GM23248 (cell line): ENCODE data around the gene THBS2. TPM values are rescaled to one million over a fixed set of nuclear protein-coding genes. Genes with fewer than 3 reads are reported as not detected.

Experiments used
- DNase-seq: peaks from one replicate; pipeline ENCODE4 v3.0.0-alpha.2; 2015
- H2AFZ ChIP-seq: fragments of 200-600 bp; sonication (generic); 2 replicates; pipeline ENCODE4 v1.6.1; 2016; ENCODE audit warnings: antibody characterized with exemption
- H3F3A ChIP-seq: fragments of 200-600 bp; sonication (generic); 2 replicates; pipeline ENCODE4 v1.6.1; 2016; ENCODE audit warnings: mild to moderate bottlenecking, antibody characterized with exemption, mixed run types; ENCODE audit not compliant: insufficient read depth
- H3K27ac ChIP-seq: fragments of 200-600 bp; sonication (generic); 2 replicates; pipeline ENCODE4 v1.5.1; 2016; ENCODE audit warnings: mild to moderate bottlenecking
- H3K27me3 ChIP-seq: fragments of 200-600 bp; sonication (generic); replicated peaks from 2 replicates; pipeline ENCODE4 v1.6.1; 2016; ENCODE audit warnings: mild to moderate bottlenecking; ENCODE audit not compliant: insufficient read depth
- H3K36me3 ChIP-seq: fragments of 200-600 bp; sonication (generic); 2 replicates; pipeline ENCODE4 v1.6.1; 2016; ENCODE audit warnings: low read depth, mild to moderate bottlenecking
- H3K4me1 ChIP-seq: fragments of 200-600 bp; sonication (generic); 2 replicates; pipeline ENCODE4 v1.6.1; 2016; ENCODE audit warnings: mild to moderate bottlenecking; ENCODE audit not compliant: insufficient read depth
- H3K4me2 ChIP-seq: fragments of 200-600 bp; sonication (generic); one replicate; pipeline ENCODE4 v1.6.1; 2016; ENCODE audit warnings: mild to moderate bottlenecking; ENCODE audit not compliant: unreplicated experiment
- H3K4me3 ChIP-seq: fragments of 200-600 bp; sonication (generic); 2 replicates; pipeline ENCODE4 v1.5.1; 2016; ENCODE audit warnings: mild to moderate bottlenecking
- H3K79me2 ChIP-seq: fragments of 200-600 bp; sonication (generic); 2 replicates; pipeline ENCODE4 v1.6.1; 2016; ENCODE audit warnings: mild to moderate bottlenecking; ENCODE audit not compliant: insufficient read depth
- H3K9ac ChIP-seq: fragments of 200-600 bp; sonication (generic); 2 replicates; pipeline ENCODE4 v1.6.1; 2016; ENCODE audit warnings: mild to moderate bottlenecking
- H3K9me2 ChIP-seq: fragments of 200-600 bp; sonication (generic); 2 replicates; pipeline ENCODE4 v1.6.1; 2016; ENCODE audit warnings: mixed run types, mild to moderate bottlenecking, moderate library complexity; ENCODE audit not compliant: insufficient read depth
- H3K9me3 ChIP-seq: fragments of 200-600 bp; sonication (generic); one replicate; pipeline ENCODE4 v1.6.1; 2017; ENCODE audit warnings: low read depth
- H4K20me1 ChIP-seq: fragments of 200-600 bp; sonication (generic); 2 replicates; pipeline ENCODE4 v1.6.0; 2016; ENCODE audit not compliant: insufficient read depth
- EZH2 ChIP-seq: fragments of 200-600 bp; sonication (generic); IDR thresholded peaks from 2 replicates; pipeline ENCODE4 v1.6.1; 2018; ENCODE audit warnings: antibody characterized with exemption, mild to moderate bottlenecking; ENCODE audit not compliant: insufficient read depth, poor library complexity, severe bottlenecking
- EZH2phosphoT487 ChIP-seq: fragments of 200-600 bp; sonication (generic); IDR thresholded peaks from 2 replicates; pipeline ENCODE4 v1.6.1; 2018; ENCODE audit warnings: antibody characterized with exemption, moderate library complexity, mild to moderate bottlenecking, low read depth; ENCODE audit not compliant: insufficient read depth
- WGBS, 2 experiments: methylation state at CpG; one replicate each; pipeline ENCODE4 v1.1.6; 2015 to 2017; ENCODE audit warnings: low lambda C conversion rate in 2 of 2, low coverage in 1 of 2; ENCODE audit errors: missing lambda C conversion rate in 2 of 2; 5-methylcytosine and 5-hydroxymethylcytosine counted together
- in situ Hi-C: fragments of 300-500 bp; cut with MboI; formaldehyde crosslinking; loops from 2 replicates; pipeline ENCODE4 v1.15.0; 2020
- polyA plus RNA-seq: library from polyadenylated mRNA; unstranded; fragments of >200 nt; fragmentation: Nextera tagmentation; extraction: Ambion mirVana; gene quantifications from 2 replicates; pipeline ENCODE4 v1.2.1, GENCODE V29; 2016
- total RNA-seq: library from RNA; depleted of rRNA; stranded (reverse); fragments of >200 nt; shearing (Covaris generic); gene quantifications from 2 replicates; pipeline ENCODE4 v1.2.3, GENCODE V29; 2014

The THBS2 gene
- total and polyA plus RNA-seq, 2 experiments from 2014 or later, result 77.8 to 137 TPM

DNA sequence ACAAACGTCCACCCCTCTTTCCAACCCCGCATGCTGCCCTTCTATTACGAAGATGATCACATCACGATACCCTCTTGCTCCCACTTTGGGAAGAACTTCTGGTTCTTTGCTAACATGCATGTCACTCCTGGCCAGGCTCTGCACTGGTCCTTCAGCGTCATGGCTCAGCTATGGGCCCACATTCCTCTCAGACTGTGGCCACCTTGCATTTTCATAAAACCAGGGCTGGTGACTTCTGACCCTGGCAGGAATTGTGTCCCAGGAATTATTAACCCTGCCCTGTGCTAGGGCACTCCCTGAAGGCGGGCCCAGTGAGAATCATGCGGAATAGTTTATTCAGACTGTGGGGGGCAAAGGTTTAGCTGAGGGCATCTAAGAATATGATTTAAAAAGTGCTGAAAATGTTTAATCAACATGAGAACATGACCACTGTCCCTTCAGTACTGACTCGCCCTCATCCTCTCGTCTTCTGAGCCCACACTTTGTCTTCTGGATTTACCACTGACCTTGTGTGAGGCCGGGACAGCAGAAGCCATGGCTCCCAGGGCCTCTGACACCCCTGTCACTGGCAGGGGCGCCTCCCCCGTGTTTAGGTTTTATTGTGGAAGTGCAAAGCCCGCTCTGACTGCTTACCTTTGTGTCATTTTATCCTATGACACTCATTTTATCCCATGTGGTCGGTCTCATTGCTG lies 38.1 kb upstream of the THBS2 start:
- WGBS, 2 experiments, result 75 to 80% methylated on average over 14 of the region's 14 CpGs
- H3K27me3 ChIP-seq, result no peaks in the 10 kb centered on the region
- H2AFZ ChIP-seq, result 0 out of 2 replicates have a peak overlapping the region, but pooled peaks have one; percentile 32
- in situ Hi-C loops, result no loop called here
- TF ChIP-seq EZH2phosphoT487, result no peak
- no peak for TF ChIP-seq EZH2
- no peaks in the 10 kb centered on the region for H3K79me2 ChIP-seq
- H3K4me2 ChIP-seq, result peak overlapping the region; percentile 72
- H3K4me3 ChIP-seq, result no peak overlapping the region
- H4K20me1 ChIP-seq, result no peaks in the 10 kb centered on the region
- no peaks in the 10 kb centered on the region for H3K9me2 ChIP-seq
- H3K36me3 ChIP-seq, result no peaks in the 10 kb centered on the region
- H3K9ac ChIP-seq, result peak overlapping the region; percentile 50; the same call in 1 of the 2 replicates
- H3K27ac ChIP-seq, result peak overlapping the region; percentile 77
- H3F3A ChIP-seq, result peaks cover 47% of the 10 kb centered on the region
- no peaks in the 10 kb centered on the region for H3K9me3 ChIP-seq
- peaks cover 40% of the 10 kb centered on the region for H3K4me1 ChIP-seq
- DNase-seq, result peak; percentile 36

DNA sequence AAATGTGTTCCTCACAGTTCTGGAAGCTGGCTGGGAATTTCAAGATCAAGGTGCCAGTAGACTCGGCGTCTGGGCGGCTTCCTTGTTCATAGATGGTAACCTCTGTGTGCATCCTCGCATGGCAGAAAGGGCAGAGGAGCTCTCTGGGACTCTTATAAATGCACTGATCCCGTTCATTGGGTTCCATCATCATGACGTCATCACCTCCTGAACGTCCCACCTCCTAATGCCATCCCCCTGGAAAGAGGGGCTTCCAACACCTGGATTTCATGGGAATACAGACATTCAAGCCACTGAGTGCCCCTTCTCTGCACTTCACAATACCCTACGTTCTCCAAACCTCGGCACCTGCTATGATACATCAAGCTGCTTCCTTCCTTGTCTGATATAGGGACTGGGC lies 37.5 kb upstream of the THBS2 start:
- Histone ChIP-seq H3K27me3 (no peaks in the 10 kb centered on the region), H3K27ac (no peak overlapping the region), H3K9me3 (no peaks in the 10 kb centered on the region), H3K9ac (no peak overlapping the region), H3K36me3 (no peaks in the 10 kb centered on the region), H3K9me2 (no peaks in the 10 kb centered on the region), H3K4me2 (no peak overlapping the region), H3K4me3 (no peak overlapping the region), H2AFZ (no peak overlapping the region), H3K79me2 (no peaks in the 10 kb centered on the region), H3F3A (peaks cover 47% of the 10 kb centered on the region), H4K20me1 (no peaks in the 10 kb centered on the region), H3K4me1 (peaks cover 40% of the 10 kb centered on the region)
- in situ Hi-C loops, result no loop called here
- no peak for DNase-seq
- WGBS, 2 experiments, result 97 to 98% methylated on average over 9 of the region's 9 CpGs
- TF ChIP-seq EZH2 (no peak), EZH2phosphoT487 (no peak)

GRCh38 chr6:169289619-169290339 lies 36.1 kb upstream of the THBS2 start:
- Histone ChIP-seq H3K4me1 (peaks cover 40% of the 10 kb centered on the region), H3K27ac (no peak overlapping the region)

GRCh38 chr6:169289257-169289618 lies 35.6 kb upstream of the THBS2 start:
- Histone ChIP-seq H3F3A (peaks cover 44% of the 10 kb centered on the region), H4K20me1 (no peaks in the 10 kb centered on the region), H3K36me3 (no peaks in the 10 kb centered on the region), H3K4me1 (peaks cover 40% of the 10 kb centered on the region), H3K9me2 (no peaks in the 10 kb centered on the region), H3K4me3 (no peak overlapping the region), H3K27ac (peak overlapping the region; percentile 60; the same call in 1 of the 2 replicates), H3K9me3 (no peaks in the 10 kb centered on the region), H2AFZ (peak overlapping the region; percentile 65), H3K27me3 (no peaks in the 10 kb centered on the region), H3K4me2 (peak overlapping the region; percentile 73), H3K79me2 (no peaks in the 10 kb centered on the region), H3K9ac (peak overlapping the region; percentile 69; the same call in 1 of the 2 replicates)
- in situ Hi-C loops, result no loop called here
- DNase-seq, result no peak
- WGBS, 2 experiments, result 68 to 74% methylated on average over 5 of the region's 5 CpGs
- no peak for TF ChIP-seq EZH2
- TF ChIP-seq EZH2phosphoT487, result no peak

More at GRCh38 chr6:169289619-169290339, 36.1 kb upstream of the THBS2 start:
- H3K27me3 ChIP-seq, result no peaks in the 10 kb centered on the region
- H3K9me3 ChIP-seq, result no peaks in the 10 kb centered on the region
- no peaks in the 10 kb centered on the region for H3K36me3 ChIP-seq
- H3K9ac ChIP-seq, result no peak overlapping the region
- TF ChIP-seq EZH2 (no peak), EZH2phosphoT487 (no peak)
- H4K20me1 ChIP-seq, result no peaks in the 10 kb centered on the region
- in situ Hi-C loops, result no loop called here
- DNase-seq, result peak; percentile 26
- no peaks in the 10 kb centered on the region for H3K79me2 ChIP-seq
- peaks cover 47% of the 10 kb centered on the region for H3F3A ChIP-seq
- no peak overlapping the region for H3K4me2 ChIP-seq
- H3K9me2 ChIP-seq, result no peaks in the 10 kb centered on the region
- H3K4me3 ChIP-seq, result no peak overlapping the region
- no peak overlapping the region for H2AFZ ChIP-seq
- 87 to 90% methylated on average over 18 of the region's 18 CpGs for WGBS, 2 experiments
